ENCODE measurements around the gene TXNDC11.

- TF ChIP-seq CTCF (conservative IDR thresholded peaks at IDR 0.05 in 1 of 2, IDR thresholded peaks at IDR 0.05 in 1 of 2; ENCODE audit: extremely low read depth in 1 of 2, insufficient read depth in 1 of 2, low read depth in 1 of 2, low read length in 2 of 2): no peak
- TF ChIP-seq EZH2 (IDR thresholded peaks at IDR 0.05; ENCODE audit: borderline replicate concordance, low read length): no peak
Measured at GRCh38 chr16:11673091-11674000, 69.3 kb downstream of the TXNDC11 start.
